Ascending aorta (tissue), 2 donors: Measurements from ENCODE around the gene ALOX12. TPM values are rescaled to one million over a fixed set of nuclear protein-coding genes. Genes with fewer than 3 reads are reported as not detected.
A peak's percentile ranks its signal among the peaks of the same experiment; 100 is the strongest.

Experiments used
- DNase-seq, 2 donors: peaks; one replicate each; pipeline ENCODE4 v3.0.0-alpha.2; 2019; ENCODE audit warnings: low spot score in 2 of 2
- H3K27ac ChIP-seq, 2 donors: fragments of 200-600 bp; sonication (generic); one replicate each; pipeline ENCODE4 v1.5.1; 2016 to 2017; ENCODE audit warnings: mild to moderate bottlenecking in 1 of 2
- H3K27me3 ChIP-seq: fragments of 200-600 bp; sonication (generic); one replicate; pipeline ENCODE4 v1.5.1; 2017
- H3K36me3 ChIP-seq, 2 donors: fragments of 200-600 bp; sonication (generic); one replicate each; pipeline ENCODE4 v1.5.1; 2016
- H3K4me1 ChIP-seq, 2 donors: fragments of 200-600 bp; sonication (generic); one replicate each; pipeline ENCODE4 v1.5.1; 2016 to 2017; ENCODE audit warnings: mild to moderate bottlenecking in 1 of 2
- H3K4me3 ChIP-seq, 2 donors: fragments of 200-600 bp; sonication (generic); one replicate each; pipeline ENCODE4 v1.5.1; 2016 to 2017; ENCODE audit warnings: mild to moderate bottlenecking in 1 of 2
- H3K9me3 ChIP-seq, 2 donors: fragments of 200-600 bp; sonication (generic); one replicate each; pipeline ENCODE4 v1.5.1; 2016
- intact Hi-C: fragments of 100-400 bp; cut with DNase I; formaldehyde crosslinking; loops from one replicate; pipeline ENCODE4 v1.15.1; 2023
- total RNA-seq: library from RNA; depleted of rRNA; stranded (reverse); fragments of >200 nt; gene quantifications from one replicate; pipeline ENCODE4 v1.1.0, GENCODE V29; 2016
- TF ChIP-seq, protein P1 (sequence below), 3 experiments: fragments of 200-600 bp in 2 of 3; fragments of 450-650 bp in 1 of 3; sonication (generic) in 2 of 3; IDR thresholded peaks; one replicate each; pipeline ENCODE4 v1.5.1; 2016 to 2019; ENCODE audit warnings: antibody characterized with exemption in 3 of 3, mild to moderate bottlenecking in 1 of 3, moderate library complexity in 1 of 3

ALOX12 gene
- total RNA-seq, 1 donor from 2014 or later: not detected

DNA sequence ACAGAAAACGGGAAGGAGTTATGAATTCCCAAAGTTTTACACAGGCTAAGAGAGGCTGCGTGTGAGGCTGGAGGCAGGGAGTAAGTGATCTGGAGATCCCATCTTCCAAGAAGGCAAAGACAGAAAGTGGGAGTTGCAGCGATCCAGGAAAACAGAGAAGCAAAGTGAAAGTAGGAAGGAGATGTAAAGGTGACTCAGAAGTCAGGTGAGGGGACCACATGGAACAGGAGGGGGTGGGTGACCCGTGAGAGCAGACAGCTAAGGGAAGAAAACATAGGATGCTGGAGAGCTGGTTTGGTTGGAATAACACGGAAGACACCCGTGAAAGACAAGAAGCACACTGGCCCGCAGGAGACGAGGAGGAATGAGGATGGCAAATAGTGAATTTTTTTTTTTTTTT, 1.3 kb downstream of the ALOX12 start:
- H3K27ac ChIP-seq: no peak overlapping the region
- H3K4me3 ChIP-seq: no peak overlapping the region
- TF ChIP-seq, protein P1, sequence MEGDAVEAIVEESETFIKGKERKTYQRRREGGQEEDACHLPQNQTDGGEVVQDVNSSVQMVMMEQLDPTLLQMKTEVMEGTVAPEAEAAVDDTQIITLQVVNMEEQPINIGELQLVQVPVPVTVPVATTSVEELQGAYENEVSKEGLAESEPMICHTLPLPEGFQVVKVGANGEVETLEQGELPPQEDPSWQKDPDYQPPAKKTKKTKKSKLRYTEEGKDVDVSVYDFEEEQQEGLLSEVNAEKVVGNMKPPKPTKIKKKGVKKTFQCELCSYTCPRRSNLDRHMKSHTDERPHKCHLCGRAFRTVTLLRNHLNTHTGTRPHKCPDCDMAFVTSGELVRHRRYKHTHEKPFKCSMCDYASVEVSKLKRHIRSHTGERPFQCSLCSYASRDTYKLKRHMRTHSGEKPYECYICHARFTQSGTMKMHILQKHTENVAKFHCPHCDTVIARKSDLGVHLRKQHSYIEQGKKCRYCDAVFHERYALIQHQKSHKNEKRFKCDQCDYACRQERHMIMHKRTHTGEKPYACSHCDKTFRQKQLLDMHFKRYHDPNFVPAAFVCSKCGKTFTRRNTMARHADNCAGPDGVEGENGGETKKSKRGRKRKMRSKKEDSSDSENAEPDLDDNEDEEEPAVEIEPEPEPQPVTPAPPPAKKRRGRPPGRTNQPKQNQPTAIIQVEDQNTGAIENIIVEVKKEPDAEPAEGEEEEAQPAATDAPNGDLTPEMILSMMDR (IDR thresholded peaks at IDR 0.05): no peak
- H3K36me3 ChIP-seq: peaks cover 32 to 53% of the 10 kb centered on the region in 2 donors
- DNase-seq: no peak
- H3K27me3 ChIP-seq: no peaks in the 10 kb centered on the region
- no peaks in the 10 kb centered on the region for H3K9me3 ChIP-seq
- peaks cover 7 to 8% of the 10 kb centered on the region in 2 donors for H3K4me1 ChIP-seq
- intact Hi-C loops: no loop called here

DNA sequence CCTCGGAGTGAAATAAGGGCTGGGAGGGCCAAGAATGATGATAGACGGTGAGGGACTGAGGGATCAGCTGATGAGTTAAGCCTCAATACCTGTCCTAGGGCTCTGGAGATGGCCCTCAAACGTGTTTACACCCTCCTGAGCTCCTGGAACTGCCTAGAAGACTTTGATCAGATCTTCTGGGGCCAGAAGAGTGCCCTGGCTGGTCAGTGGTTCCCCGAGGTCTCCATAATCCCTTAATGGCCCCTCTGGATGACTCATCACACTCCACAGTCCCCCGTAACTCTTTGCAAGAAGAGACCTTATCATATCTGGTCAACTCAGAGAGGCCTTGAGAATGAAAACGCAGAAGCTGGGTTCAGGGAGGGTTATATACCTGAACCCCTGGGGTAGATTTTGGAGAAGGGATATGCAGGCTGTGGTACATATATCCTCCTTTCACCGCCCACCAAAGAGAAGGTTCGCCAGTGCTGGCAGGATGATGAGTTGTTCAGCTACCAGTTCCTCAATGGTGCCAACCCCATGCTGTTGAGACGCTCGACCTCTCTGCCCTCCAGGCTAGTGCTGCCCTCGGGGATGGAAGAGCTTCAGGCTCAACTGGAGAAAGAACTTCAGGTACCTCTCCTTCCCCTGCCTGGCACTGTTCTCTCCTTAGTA, 3.1 kb downstream of the ALOX12 start:
- TF ChIP-seq, protein P1 (IDR thresholded peaks at IDR 0.05): no peak
- intact Hi-C loops: no loop called here
- Histone ChIP-seq H3K4me1 (peaks cover 7 to 8% of the 10 kb centered on the region in 2 donors), H3K36me3 (peaks cover 48 to 62% of the 10 kb centered on the region in 2 donors), H3K9me3 (no peaks in the 10 kb centered on the region), H3K4me3 (no peak overlapping the region), H3K27me3 (no peaks in the 10 kb centered on the region), H3K27ac (no peak overlapping the region)
- DNase-seq: no peak

DNA sequence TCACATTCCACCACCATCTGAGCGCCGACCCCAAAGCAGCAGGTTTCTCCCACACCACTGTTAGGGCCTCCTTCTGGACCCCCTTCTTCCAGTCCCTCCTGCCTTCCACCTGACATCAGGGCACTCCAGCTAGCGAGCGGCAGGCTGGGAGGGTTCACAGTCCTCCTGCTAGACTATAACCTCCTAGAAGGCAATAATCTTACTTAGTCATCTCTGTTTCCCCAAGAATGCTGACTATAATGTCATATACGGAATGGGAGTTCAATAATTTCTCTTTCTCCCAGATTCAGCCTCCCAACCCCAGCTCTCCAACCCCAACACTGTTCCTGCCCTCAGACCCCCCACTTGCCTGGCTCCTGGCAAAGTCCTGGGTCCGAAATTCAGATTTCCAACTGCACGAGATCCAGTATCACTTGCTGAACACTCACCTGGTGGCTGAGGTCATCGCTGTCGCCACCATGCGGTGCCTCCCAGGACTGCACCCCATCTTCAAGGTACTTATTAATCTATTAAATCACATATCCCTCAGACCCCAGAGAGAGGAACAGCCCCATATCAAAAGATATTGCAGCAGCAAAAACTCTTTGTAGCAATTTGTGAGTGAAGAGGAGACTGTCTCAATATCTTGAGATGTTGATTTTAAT, 5.6 kb downstream of the ALOX12 start:
- H3K4me3 ChIP-seq: no peak overlapping the region
- peaks cover 48 to 61% of the 10 kb centered on the region in 2 donors for H3K36me3 ChIP-seq
- H3K9me3 ChIP-seq: no peaks in the 10 kb centered on the region
- no peak overlapping the region for H3K27ac ChIP-seq
- TF ChIP-seq, protein P1 (IDR thresholded peaks at IDR 0.05): peak in 2 of 3 experiments; percentile 22 to 45
- DNase-seq: no peak
- intact Hi-C loops: loop anchor here (5.0 kb wide), 1 partner anchor 334 kb away; no protein-coding TSS in a partner anchor
- no peaks in the 10 kb centered on the region for H3K4me1 ChIP-seq
- H3K27me3 ChIP-seq: no peaks in the 10 kb centered on the region

DNA sequence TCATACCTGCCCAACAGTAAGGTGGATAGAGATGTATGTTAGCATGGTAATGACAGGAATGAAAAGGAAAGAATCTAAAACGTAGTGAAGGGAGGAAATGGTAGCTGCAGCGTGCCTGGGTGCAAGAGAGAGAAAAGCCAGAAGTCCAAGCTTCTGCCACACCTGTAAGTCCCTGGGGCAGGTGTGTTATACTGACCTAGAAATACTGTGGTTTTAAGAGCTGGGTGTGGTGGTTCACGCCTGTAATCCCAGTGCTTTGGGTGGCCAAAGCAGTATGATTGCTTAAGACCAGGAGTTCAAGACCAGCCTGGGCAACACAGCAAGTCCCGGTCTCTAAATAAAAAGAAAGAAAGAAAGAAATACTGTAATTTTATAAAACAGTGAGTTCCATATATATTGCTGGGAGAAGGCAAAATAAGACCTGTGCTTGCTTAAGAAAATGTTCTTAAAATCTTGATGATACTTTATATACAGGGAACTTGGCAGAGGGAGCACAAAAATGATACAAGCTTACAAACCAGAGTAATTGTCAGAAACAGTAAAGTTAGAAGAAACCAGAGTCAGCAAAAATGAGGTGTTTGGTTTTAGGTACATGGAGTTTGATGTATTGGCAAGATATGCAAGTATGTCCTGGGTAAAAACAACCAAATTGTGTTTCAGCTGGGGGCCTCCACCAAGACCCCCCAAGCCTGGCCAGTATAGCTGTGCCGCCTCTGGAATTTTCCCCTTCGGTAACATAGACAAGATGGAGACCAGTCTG, 6.6 kb downstream of the ALOX12 start:
- H3K36me3 ChIP-seq: peaks cover 48 to 54% of the 10 kb centered on the region in 2 donors
- no peaks in the 10 kb centered on the region for H3K4me1 ChIP-seq
- TF ChIP-seq, protein P1 (IDR thresholded peaks at IDR 0.05): no peak
- H3K9me3 ChIP-seq: no peaks in the 10 kb centered on the region
- no peak overlapping the region for H3K27ac ChIP-seq
- H3K4me3 ChIP-seq: no peak overlapping the region
- DNase-seq: no peak
- no peaks in the 10 kb centered on the region for H3K27me3 ChIP-seq
- intact Hi-C loops: loop anchor here (1.0 to 5.0 kb wide), 2 partner anchors 87 to 335 kb away; no protein-coding TSS in a partner anchor

DNA sequence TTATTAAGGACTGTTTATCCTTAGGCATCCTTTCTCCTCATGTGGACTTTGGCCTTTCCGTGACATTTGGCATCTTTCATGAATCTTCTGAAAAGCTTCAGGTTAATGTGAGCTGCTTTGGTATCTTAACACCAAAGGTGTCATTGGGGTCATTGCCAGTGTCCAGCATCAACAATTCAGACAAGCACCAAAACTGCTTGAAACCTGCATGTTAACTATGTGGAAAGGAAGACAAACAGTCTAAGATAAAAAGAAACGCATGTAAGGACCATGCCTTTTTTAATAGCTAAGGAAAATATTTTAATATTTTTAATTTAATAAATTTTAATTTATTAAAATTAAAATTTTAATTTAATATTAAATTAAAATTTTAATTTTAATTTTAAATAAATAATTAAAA, 7.9 kb downstream of the ALOX12 start:
- TF ChIP-seq, protein P1 (IDR thresholded peaks at IDR 0.05): no peak
- Histone ChIP-seq H3K4me1 (no peaks in the 10 kb centered on the region), H3K27ac (no peak overlapping the region), H3K36me3 (peaks cover 43% of the 10 kb centered on the region in 2 donors), H3K27me3 (no peaks in the 10 kb centered on the region), H3K9me3 (no peaks in the 10 kb centered on the region), H3K4me3 (no peak overlapping the region)
- intact Hi-C loops: loop anchor here (1.0 to 5.0 kb wide), 2 partner anchors 88 to 336 kb away; no protein-coding TSS in a partner anchor
- no peak for DNase-seq
